Right lobe of liver (tissue), 6 donors: ENCODE measurements around the gene DRGX. TPM values are rescaled to one million over a fixed set of nuclear protein-coding genes. Genes with fewer than 3 reads are reported as not detected.

Source experiments
- ATAC-seq, 4 donors: fragments of 200-7000 bp; cut with Tn5 transposase; one replicate each; pipeline ENCODE4 v1.9.1; 2020; ENCODE audit warnings: mild to moderate bottlenecking in 4 of 4, moderate library complexity in 4 of 4
- DNase-seq, 3 donors: peaks; one replicate each; pipeline ENCODE4 v3.0.0-alpha.2; 2020
- H3K27ac ChIP-seq, 3 donors: fragments of 200-600 bp; one replicate each; pipeline ENCODE4 v1.8.0; 2022
- H3K27me3 ChIP-seq, 2 donors: fragments of 200-600 bp; one replicate each; pipeline ENCODE4 v1.8.0; 2022
- H3K36me3 ChIP-seq, 4 donors: fragments of 200-600 bp; sonication (generic) in 1 of 4; one replicate each; pipeline versions ENCODE4 v1.5.1 to v1.8.0; 2017 to 2022; ENCODE audit warnings: control low read depth in 1 of 4
- H3K4me1 ChIP-seq, 4 donors: fragments of 200-600 bp; sonication (generic) in 1 of 4; one replicate each; pipeline versions ENCODE4 v1.5.1 to v1.8.0; 2017 to 2022; ENCODE audit warnings: control low read depth in 1 of 4
- H3K4me3 ChIP-seq, 3 donors: fragments of 200-600 bp; one replicate each; pipeline ENCODE4 v1.8.0; 2022
- H3K9me3 ChIP-seq, 4 donors: fragments of 200-600 bp; sonication (generic) in 1 of 4; one replicate each; pipeline versions ENCODE4 v1.5.1 to v1.8.0; 2017 to 2022; ENCODE audit warnings: control low read depth in 1 of 4
- CTCF ChIP-seq, 4 donors: fragments of 200-600 bp in 3 of 4; fragments of 450-650 bp in 1 of 4; IDR thresholded peaks; one replicate each; pipeline versions ENCODE4 v1.5.1 to v1.8.0; 2016 to 2022; ENCODE audit warnings: antibody characterized with exemption in 4 of 4, mild to moderate bottlenecking in 2 of 4
- POLR2A ChIP-seq: fragments of 450-650 bp; IDR thresholded peaks from one replicate; pipeline ENCODE4 v1.6.1; 2017; ENCODE audit warnings: antibody characterized with exemption, mild to moderate bottlenecking
- WGBS: methylation state at CpG from one replicate; pipeline ENCODE4 v1.1.6; 2018; ENCODE audit warnings: low coverage, low lambda C conversion rate; ENCODE audit not compliant: insufficient coverage; ENCODE audit errors: missing lambda C conversion rate; 5-methylcytosine and 5-hydroxymethylcytosine counted together
- intact Hi-C, 2 donors: fragments of 100-400 bp; cut with DNase I; formaldehyde crosslinking; loops; one replicate each; pipeline versions ENCODE4 v1.11.2 to v1.14.1; 2022
- total RNA-seq, 6 experiments: library from RNA; depleted of rRNA in 2 of 6; stranded (reverse); fragments of >200 nt in 2 of 6; fragmentation: NEBNext Ultra II Directional in 3 of 6; extraction: Animal tissue kit (Norgen Biotek cat#: 25700) in 3 of 6; gene quantifications; one replicate each; pipeline versions ENCODE4 v1.1.0 to v1.2.4, GENCODE V29; 2016 to 2023
- donor health status: DM: no; HTN: yes; CAD: no.
- donor health status: DM: no; HTN: no; CAD: no.
- donor health status: DM: no; HTN: no; CAD: no.
- donor health status: DM: no; HTN: yes; CAD: no.
- donor health status: DM: no; HTN: yes; CAD: no.

DRGX gene
- total RNA-seq, 6 experiments from 2014 or later: not detected

- Histone ChIP-seq H3K4me1 (no peaks in the 10 kb centered on the region), H3K36me3 (no peaks in the 10 kb centered on the region), H3K9me3 (no peaks in the 10 kb centered on the region), H3K27ac (no peak overlapping the region), H3K4me3 (no peak overlapping the region), H3K27me3 (no peaks in the 10 kb centered on the region)
- ATAC-seq (no peak), DNase-seq (no peak)
- TF ChIP-seq CTCF (IDR thresholded peaks at IDR 0.05): no peak
- TF ChIP-seq POLR2A: no peak
- WGBS: 72% methylated on average over 4 of the region's 6 CpGs
- intact Hi-C loops: no loop called here
Measured at GRCh38 chr10:49332768-49333167, 63.1 kb downstream of the DRGX start.

- ATAC-seq: no peak
- DNase-seq: no peak
- TF ChIP-seq POLR2A: no peak
- TF ChIP-seq CTCF (IDR thresholded peaks at IDR 0.05): no peak
- WGBS: 75% methylated on average over 2 of the region's 4 CpGs
- H3K9me3 ChIP-seq: no peaks in the 10 kb centered on the region
- H3K27me3 ChIP-seq: no peaks in the 10 kb centered on the region
- no peaks in the 10 kb centered on the region for H3K36me3 ChIP-seq
- no peak overlapping the region for H3K4me3 ChIP-seq
- intact Hi-C loops: no loop called here
- H3K4me1 ChIP-seq: no peaks in the 10 kb centered on the region
- H3K27ac ChIP-seq: no peak overlapping the region
Measured at GRCh38 chr10:49332333-49332732, 63.6 kb downstream of the DRGX start.

- no peak overlapping the region for H3K27ac ChIP-seq
- intact Hi-C loops: no loop called here
- no peak for TF ChIP-seq POLR2A
- TF ChIP-seq CTCF (IDR thresholded peaks at IDR 0.05): no peak
- no peaks in the 10 kb centered on the region for H3K4me1 ChIP-seq
- WGBS: 63% methylated on average over 3 of the region's 3 CpGs
- H3K4me3 ChIP-seq: no peak overlapping the region
- no peaks in the 10 kb centered on the region for H3K27me3 ChIP-seq
- DNase-seq (no peak), ATAC-seq (no peak)
- no peaks in the 10 kb centered on the region for H3K36me3 ChIP-seq
- no peaks in the 10 kb centered on the region for H3K9me3 ChIP-seq
Measured at GRCh38 chr10:49331431-49331830, 64.5 kb downstream of the DRGX start.

- WGBS: 60% methylated on average over 1 of the region's 5 CpGs
- intact Hi-C loops: no loop called here
- no peaks in the 10 kb centered on the region for H3K27me3 ChIP-seq
- H3K4me3 ChIP-seq: no peak overlapping the region
- no peaks in the 10 kb centered on the region for H3K4me1 ChIP-seq
- no peaks in the 10 kb centered on the region for H3K9me3 ChIP-seq
- ATAC-seq (no peak), DNase-seq (no peak)
- H3K27ac ChIP-seq: no peak overlapping the region
- no peaks in the 10 kb centered on the region for H3K36me3 ChIP-seq
- no peak for TF ChIP-seq POLR2A
Measured at GRCh38 chr10:49330127-49330665, 65.7 kb downstream of the DRGX start.

GRCh38 chr10:49329146-49329505 lies 66.8 kb downstream of the DRGX start:
- peak in 1 of 4 donors; percentile 22 for ATAC-seq
- no peak overlapping the region for H3K4me3 ChIP-seq
- intact Hi-C loops: no loop called here
- no peak for DNase-seq
- WGBS: 34% methylated on average over 2 of the region's 4 CpGs
- H3K27me3 ChIP-seq: no peaks in the 10 kb centered on the region
- no peak overlapping the region for H3K27ac ChIP-seq
- TF ChIP-seq POLR2A: no peak
- no peak for TF ChIP-seq CTCF (IDR thresholded peaks at IDR 0.05)
- no peaks in the 10 kb centered on the region for H3K4me1 ChIP-seq
- no peaks in the 10 kb centered on the region for H3K36me3 ChIP-seq
- no peaks in the 10 kb centered on the region for H3K9me3 ChIP-seq
